Measurements from ENCODE around the gene PKD1L1.

Gene PKD1L1

GRCh38 chr7:47786557-47787248 lies 161.6 kb downstream of the PKD1L1 start:
- DNase-seq = peak; percentile 100

GRCh38 chr7:47785923-47786556 lies 162.2 kb downstream of the PKD1L1 start:
- no peak for DNase-seq

- DNase-seq = peak; percentile 99
These were observed 164.6 kb downstream of the PKD1L1 start for GRCh38 chr7:47783456-47784223.

GRCh38 chr7:47782792-47783191 lies 165.5 kb downstream of the PKD1L1 start:
- no peak for DNase-seq

GRCh38 chr7:47782022-47782421 lies 166.2 kb downstream of the PKD1L1 start:
- DNase-seq = peak; percentile 89

- DNase-seq = no peak
These were observed 167.7 kb downstream of the PKD1L1 start for GRCh38 chr7:47780555-47780954.

- DNase-seq = no peak
These were observed 168.9 kb downstream of the PKD1L1 start for GRCh38 chr7:47779341-47779771.

GRCh38 chr7:47778153-47778661 lies 170.1 kb downstream of the PKD1L1 start:
- peak; percentile 75 for DNase-seq

GRCh38 chr7:47777531-47778152 lies 170.6 kb downstream of the PKD1L1 start:
- DNase-seq = no peak

GRCh38 chr7:47776335-47776734 lies 171.9 kb downstream of the PKD1L1 start:
- no peak for DNase-seq

- no peak for DNase-seq
These were observed 173.0 kb downstream of the PKD1L1 start for GRCh38 chr7:47775238-47775637.

- no peak for DNase-seq
These were observed 175.8 kb downstream of the PKD1L1 start for GRCh38 chr7:47772492-47772891.

GRCh38 chr7:47771990-47772360 lies 176.3 kb downstream of the PKD1L1 start:
- peak; percentile 48 for DNase-seq

GRCh38 chr7:47771336-47771989 lies 176.8 kb downstream of the PKD1L1 start:
- DNase-seq = peak; percentile 58

GRCh38 chr7:47766126-47766525 lies 182.1 kb downstream of the PKD1L1 start:
- DNase-seq = no peak

- DNase-seq = no peak
These were observed 182.8 kb downstream of the PKD1L1 start for GRCh38 chr7:47765373-47765979.

GRCh38 chr7:47764746-47765145 lies 183.5 kb downstream of the PKD1L1 start:
- DNase-seq = no peak

- DNase-seq = peak; percentile 95
These were observed 184.9 kb downstream of the PKD1L1 start for GRCh38 chr7:47763063-47763974.

GRCh38 chr7:47762746-47763062 lies 185.6 kb downstream of the PKD1L1 start:
- no peak for DNase-seq

- DNase-seq = no peak
These were observed 186.1 kb downstream of the PKD1L1 start for GRCh38 chr7:47762207-47762606.

- no peak for DNase-seq
These were observed 189.1 kb downstream of the PKD1L1 start for GRCh38 chr7:47759056-47759706.
